Suppressor macrophage (primary cell): ENCODE results near the gene OGFR.
"Not testable (repeated sequence)": the region's sequence is repeated elsewhere in the genome, so short reads cannot be mapped to it uniquely, and the experiment has no call there.

Source experiments
- DNase-seq, 4 experiments: peaks; one replicate each; pipeline ENCODE4 v3.0.0-alpha.2; 2020 to 2022

OGFR gene

GRCh38 chr20:62840244-62841197 lies 35.9 kb downstream of the OGFR start:
- no peak for DNase-seq

DNA sequence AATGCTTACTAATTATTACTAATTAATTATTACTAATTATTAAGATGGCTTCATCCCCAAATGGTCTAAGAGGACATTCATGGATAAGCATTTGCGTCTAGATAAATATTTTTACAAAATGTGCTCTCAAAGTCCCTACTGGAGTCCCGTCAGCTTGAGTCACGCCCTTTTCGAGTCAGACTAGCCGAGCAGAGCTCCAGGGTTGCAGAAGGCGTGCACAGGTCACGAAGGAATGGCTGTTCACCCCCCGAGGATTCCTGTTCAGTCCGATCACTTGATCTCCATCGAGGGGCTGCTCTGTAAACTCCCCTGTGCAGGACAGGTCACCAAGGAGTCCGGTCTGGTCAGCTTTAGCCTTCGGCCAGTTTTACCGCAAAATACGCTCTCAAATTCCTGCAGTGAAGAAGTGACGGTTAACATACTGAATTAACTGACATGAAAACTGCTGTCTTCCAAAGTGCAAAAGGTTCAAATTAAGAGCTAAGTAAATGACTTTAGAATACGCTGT lies 37.1 kb downstream of the OGFR start:
- DNase-seq: no peak

GRCh38 chr20:62843656-62844055 lies 39.0 kb downstream of the OGFR start:
- no peak for DNase-seq

DNA sequence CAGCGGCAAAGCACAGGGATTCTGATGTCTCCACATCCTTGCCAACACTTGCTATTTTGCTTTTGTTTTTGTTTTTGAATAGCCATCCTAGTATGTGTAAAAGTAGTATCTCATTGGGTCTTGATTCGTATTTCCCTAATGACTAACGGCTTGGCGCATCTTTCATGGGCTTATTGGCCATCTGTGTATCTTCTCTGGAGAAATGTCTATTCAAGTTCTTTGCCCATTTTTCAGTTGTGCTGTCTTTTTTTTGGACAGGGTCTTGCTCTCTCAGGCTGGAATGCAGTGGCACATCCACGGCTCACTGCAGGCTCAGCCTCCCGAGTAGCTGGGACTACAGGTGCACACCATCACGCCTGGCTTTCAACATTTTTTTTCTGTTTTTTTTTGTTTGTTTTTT lies 39.5 kb downstream of the OGFR start:
- DNase-seq: no peak

- no peak for DNase-seq
Observed at GRCh38 chr20:62845416-62846160, 41.0 kb downstream of the OGFR start.

DNA sequence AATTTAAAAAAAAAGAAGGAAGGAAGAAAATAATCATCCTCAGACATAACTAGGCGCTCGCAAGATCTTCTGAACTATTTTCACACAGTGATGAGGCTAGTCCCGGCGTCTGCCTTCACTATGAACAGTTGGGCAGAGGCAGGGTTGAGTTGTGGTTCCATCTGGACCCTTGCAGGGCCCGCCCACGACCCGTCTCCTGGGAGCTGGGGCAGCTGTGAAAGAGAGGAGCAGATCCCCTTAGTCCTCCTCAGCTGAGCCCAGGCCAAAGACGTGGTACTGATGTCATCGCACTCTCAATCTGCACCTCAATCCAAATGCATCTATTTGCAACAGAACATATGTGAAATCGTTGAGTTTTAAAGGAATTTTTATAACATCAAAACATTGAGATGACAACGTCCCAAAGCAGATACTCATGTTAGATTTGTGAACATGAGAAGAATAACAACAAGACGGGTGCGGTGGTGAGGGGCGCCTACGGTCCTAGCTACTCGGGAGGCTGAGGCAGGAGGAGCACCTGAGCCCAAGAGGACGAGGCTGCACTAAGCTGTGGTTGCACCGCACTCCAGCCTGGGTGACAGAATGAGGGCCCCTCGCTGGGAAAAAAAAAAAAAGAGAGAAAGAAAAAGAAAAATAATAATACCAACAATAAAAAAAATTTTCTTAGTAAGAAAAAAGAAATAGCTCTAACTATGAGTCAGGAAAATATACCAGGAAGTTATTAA lies 41.7 kb downstream of the OGFR start:
- no peak for DNase-seq

- DNase-seq: not testable (repeated sequence)
Observed at GRCh38 chr20:62848917-62849316, 44.3 kb downstream of the OGFR start.

DNA sequence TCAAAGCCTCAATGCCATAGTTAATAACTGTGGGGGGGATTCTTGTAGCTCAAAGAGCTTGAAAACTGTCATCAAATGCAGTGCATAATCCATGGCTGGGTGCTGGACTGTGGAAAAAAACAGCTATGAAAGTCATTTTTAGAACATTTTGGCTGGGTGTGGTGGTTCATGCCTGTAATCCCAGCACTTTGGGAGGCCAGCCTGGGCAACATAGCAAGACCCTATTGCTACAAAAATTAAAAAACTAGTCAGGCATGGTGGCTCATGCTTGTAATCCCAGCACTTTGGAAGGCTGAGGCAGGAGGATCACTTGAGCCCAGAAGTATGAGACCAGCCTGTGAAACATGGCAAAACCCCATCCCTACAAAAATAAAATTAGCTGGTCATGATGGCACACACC lies 44.8 kb downstream of the OGFR start:
- DNase-seq: no peak

DNA sequence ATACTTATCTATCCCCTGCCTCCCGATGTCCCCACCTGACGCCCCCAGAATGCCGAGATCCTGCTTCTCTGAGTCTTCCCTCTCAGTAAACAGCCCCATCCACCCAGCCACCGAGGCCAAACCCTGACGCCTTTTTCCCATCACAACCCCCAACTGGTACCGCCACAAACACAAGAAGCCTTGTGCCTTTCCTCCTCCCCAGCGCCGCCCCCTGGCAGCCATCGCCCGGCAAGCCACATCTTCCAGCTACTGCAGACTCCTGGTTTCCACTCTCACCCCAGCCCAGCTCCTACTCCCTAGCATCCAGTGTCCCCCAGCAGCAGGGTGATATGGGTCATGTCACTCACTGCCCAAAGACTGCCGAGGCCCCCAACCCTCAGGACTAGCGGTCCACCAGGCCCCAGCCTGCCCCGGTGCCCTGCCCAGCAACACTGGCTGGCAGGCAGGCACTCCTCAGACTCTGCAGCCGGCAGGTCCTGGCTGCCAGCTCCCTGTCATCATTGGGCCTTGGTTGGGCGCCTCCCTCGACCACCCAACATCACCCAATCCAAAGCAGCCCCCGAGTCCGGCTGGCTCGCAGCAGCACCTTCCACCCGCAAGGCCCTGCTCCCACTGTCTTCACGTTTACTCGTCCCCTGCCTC lies 45.8 kb downstream of the OGFR start:
- no peak for DNase-seq

GRCh38 chr20:62852196-62852595 lies 47.6 kb downstream of the OGFR start:
- no peak for DNase-seq

DNA sequence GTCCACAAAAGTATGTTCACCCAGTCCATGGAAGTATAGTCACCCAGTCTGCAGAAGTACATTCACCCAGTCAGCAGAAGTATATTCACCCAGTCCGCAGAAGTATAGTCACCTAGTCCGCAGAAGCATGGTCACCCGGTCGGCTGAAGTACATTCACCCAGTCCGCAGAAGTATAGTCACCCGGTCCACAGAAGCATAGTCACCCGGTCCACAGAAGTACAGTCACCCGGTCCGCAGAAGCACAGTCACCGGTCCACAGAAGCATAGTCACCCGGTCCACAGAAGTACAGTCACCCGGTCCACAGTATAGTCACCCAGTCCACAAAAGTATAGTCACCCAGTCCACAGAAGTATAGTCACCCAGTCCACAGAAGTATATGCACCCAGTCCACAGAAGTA lies 48.2 kb downstream of the OGFR start:
- no peak for DNase-seq

DNA sequence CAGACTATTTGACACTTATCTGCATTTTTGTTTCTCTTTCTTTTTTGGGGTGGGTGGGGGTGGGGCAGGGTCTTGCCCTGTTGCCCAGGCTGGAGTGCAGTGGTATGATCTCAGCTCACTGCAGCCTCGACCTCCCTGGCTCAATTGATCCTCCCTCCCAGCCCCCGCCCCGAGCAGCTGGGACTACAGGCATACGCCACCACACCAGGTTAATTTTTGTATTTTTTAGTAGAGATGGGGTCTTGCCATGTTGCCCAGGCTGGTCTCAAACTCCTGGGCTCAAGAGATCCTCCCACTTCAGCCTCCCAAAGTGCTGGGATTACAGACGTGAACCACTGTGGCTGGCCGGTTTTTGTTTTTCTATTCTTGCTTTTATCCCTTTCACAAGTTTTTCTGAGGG lies 48.7 kb downstream of the OGFR start:
- not testable (repeated sequence) for DNase-seq

- no peak for DNase-seq
Observed at GRCh38 chr20:62854121-62854520, 49.5 kb downstream of the OGFR start.

- no peak for DNase-seq
Observed at GRCh38 chr20:62855120-62855519, 50.5 kb downstream of the OGFR start.

GRCh38 chr20:62856931-62857619 lies 52.4 kb downstream of the OGFR start:
- no peak for DNase-seq

DNA sequence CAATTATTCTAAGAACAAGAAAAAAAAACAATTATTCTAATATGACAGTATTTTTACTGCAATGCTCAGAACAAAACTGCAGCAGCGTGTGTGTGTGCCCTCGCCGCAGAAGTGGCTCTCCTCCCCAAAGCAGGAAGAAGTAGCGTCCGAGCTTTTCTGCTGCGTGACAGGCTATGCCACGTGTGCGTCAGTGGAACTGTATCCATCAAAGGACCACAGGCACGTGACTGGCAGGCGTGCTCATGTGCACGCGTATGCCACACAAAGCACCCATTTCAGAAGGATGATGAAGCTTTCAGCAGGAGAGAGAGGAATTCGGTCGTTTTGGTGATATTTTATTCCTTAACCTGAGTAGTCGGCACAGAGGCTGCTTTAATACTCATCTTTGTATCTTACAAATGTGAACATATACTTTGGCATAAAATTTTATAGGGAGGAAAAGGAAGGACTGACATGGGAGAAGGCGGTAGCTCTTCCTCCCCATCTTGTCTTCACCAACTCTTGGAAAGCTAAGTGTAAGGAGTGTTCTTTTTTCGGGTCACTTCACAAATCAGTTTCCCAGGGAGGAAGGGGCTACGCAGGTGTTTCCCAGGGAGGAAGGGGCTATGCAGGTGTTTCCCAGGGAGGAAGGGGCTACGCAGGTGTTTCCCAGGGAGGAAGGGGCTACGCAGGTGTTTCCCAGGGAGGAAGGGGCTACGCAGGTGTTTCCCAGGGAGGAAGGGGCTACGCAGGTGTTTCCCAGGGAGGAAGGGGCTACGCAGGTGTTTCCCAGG lies 53.6 kb downstream of the OGFR start:
- DNase-seq: peak in 2 of 4 experiments; percentile 15 to 16

DNA sequence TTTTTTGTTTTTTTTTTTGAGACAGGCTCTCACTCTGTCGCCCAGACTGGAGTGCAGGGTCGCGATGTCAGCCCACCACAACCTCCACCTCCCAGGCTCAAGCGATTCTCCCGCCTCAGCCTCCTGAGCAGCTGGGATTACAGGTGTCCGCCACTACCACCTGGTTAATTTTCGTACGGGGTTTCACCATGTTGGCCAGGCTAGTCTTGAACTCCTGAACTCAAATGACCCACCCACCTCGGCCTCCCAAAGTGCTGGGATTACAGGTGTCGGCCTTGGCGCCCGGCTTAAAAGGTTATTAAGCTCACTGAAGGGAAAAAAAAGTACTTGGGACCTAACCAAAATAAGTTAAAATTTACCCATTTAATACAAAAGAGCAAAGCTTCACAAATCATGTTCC lies 55.1 kb downstream of the OGFR start:
- no peak for DNase-seq

DNA sequence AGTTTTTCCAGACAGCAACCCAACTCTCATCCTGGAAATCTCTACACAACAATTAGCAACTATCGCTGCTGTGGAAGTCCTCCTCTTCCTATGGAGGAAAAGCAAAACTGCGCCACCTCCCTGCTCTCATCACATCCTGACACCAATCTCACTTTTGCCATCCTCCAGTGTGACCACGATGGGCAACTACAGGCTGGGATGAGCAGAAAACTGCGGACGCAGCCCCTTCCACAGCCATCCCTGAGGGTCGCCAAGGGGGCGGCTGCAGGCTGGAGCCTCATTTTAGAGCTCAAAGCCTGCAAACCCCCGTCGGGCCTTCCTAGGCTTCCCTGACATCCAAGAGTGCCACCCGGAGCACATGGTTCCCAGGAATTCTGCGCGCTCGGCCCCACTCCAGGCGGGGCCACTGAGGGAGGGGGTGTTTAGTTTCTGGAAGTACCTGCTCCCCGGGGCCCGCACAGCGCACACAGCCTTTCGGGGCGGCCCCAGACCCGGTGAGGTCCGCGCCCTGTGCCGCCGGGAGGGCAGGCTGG lies 55.8 kb downstream of the OGFR start:
- no peak for DNase-seq

GRCh38 chr20:62860924-62861691 lies 56.5 kb downstream of the OGFR start:
- DNase-seq: peak; percentile 28 to 69 (median 48)
